ENCODE measurements around the gene TMEM176B.

Gene TMEM176B

DNA sequence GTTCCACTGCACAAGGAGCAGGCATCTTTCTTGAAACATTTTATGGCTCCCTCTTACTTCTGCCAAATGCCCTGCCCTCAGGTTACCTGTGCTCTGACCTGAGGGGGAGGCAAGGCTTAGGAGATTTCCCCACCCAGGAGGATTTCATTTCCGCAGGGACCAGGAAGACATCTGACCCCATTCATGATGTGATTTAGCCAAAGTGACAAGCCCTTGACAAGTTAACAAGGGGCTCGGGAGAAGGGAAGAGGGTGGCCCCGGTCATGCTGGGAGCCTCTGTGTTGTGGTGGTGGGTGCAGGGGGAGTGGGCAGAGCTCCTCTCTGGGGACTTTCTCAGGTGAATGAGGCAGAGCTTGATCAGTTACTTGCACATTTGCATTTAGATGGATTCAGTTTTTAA, 44.0 kb downstream of the TMEM176B start:
- no peak overlapping the region for H3K9ac ChIP-seq (ENCODE audit: low read length)
- H3K36me3 ChIP-seq (ENCODE audit: control insufficient read depth, low read depth, low read length) = no peaks in the 10 kb centered on the region

DNA sequence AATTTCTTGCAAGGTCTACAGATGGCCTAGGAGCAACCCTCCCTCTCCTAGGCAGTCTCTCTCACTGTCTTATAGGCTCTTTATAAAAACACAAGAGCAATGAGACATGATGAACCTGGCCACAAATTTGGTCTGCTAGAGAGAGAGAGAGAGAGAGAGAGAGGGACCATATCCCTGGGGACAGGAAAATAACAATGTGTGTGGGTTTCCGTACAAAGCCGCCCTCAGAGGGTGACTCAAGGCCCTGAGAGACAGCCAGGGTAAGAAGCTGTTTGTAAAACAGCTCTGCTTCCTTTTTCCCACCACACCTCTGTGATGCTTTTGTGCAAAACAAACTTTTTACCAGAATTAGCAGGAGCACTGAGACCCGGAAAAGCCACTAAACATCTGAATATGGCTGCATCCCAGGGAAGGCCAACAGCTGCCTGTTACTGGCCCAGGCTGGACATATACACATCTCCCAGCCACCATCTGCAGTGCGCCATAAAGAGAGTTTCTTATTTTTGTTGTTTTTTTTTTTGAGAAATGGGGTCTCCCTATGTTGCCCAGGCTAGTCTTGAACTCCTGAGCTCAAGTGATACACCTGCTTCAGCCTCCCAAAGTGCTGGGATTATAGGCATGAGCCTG, 44.6 kb downstream of the TMEM176B start:
- no peaks in the 10 kb centered on the region for H3K36me3 ChIP-seq (ENCODE audit: control insufficient read depth, low read depth, low read length)
- H3K4me3 ChIP-seq (ENCODE audit: low read length) = no peak overlapping the region
- H3K4me1 ChIP-seq (ENCODE audit: control insufficient read depth, low read depth, low read length) = no peaks in the 10 kb centered on the region
- no peaks in the 10 kb centered on the region for H3K9me3 ChIP-seq (ENCODE audit: control insufficient read depth, low read depth, low read length)
- H3K9ac ChIP-seq (ENCODE audit: low read length) = no peak overlapping the region
- peaks cover 22% of the 10 kb centered on the region for H3K27me3 ChIP-seq (ENCODE audit: control insufficient read depth, insufficient read depth, low read length)
- no peak overlapping the region for H3K27ac ChIP-seq (ENCODE audit: low read length)

More for the DNA sequence above, 44.0 kb downstream of the TMEM176B start:
- Histone ChIP-seq H3K4me1 (ENCODE audit: control insufficient read depth, low read depth, low read length) (no peaks in the 10 kb centered on the region), H3K4me3 (ENCODE audit: low read length) (no peak overlapping the region), H3K27ac (ENCODE audit: low read length) (no peak overlapping the region), H3K9me3 (ENCODE audit: control insufficient read depth, low read depth, low read length) (no peaks in the 10 kb centered on the region), H3K27me3 (ENCODE audit: control insufficient read depth, insufficient read depth, low read length) (peaks cover 16% of the 10 kb centered on the region)

DNA sequence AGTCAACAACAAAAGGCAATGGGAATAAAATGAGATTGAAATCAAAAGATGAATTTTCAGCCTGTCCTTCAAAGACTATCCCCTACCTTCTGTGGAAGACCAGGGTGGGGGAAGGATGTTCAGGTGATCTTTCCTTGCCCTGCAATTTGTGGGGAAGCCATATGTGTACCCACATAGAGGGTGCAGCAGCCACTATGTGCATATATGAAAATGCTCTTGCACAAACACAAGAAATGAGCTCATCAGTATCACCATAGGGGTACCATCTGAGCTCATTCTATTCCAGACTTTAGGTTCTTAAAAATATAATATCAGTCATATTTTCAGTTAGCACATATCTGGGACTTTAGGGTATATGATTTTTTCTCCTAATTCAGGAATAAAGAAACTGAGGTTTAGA, 45.2 kb downstream of the TMEM176B start:
- no peak overlapping the region for H3K27ac ChIP-seq (ENCODE audit: low read length)
- no peaks in the 10 kb centered on the region for H3K36me3 ChIP-seq (ENCODE audit: control insufficient read depth, low read depth, low read length)
- no peaks in the 10 kb centered on the region for H3K9me3 ChIP-seq (ENCODE audit: control insufficient read depth, low read depth, low read length)
- H3K4me3 ChIP-seq (ENCODE audit: low read length) = no peak overlapping the region
- no peak overlapping the region for H3K9ac ChIP-seq (ENCODE audit: low read length)
- H3K4me1 ChIP-seq (ENCODE audit: control insufficient read depth, low read depth, low read length) = no peaks in the 10 kb centered on the region
- H3K27me3 ChIP-seq (ENCODE audit: control insufficient read depth, insufficient read depth, low read length) = peaks cover 23% of the 10 kb centered on the region

DNA sequence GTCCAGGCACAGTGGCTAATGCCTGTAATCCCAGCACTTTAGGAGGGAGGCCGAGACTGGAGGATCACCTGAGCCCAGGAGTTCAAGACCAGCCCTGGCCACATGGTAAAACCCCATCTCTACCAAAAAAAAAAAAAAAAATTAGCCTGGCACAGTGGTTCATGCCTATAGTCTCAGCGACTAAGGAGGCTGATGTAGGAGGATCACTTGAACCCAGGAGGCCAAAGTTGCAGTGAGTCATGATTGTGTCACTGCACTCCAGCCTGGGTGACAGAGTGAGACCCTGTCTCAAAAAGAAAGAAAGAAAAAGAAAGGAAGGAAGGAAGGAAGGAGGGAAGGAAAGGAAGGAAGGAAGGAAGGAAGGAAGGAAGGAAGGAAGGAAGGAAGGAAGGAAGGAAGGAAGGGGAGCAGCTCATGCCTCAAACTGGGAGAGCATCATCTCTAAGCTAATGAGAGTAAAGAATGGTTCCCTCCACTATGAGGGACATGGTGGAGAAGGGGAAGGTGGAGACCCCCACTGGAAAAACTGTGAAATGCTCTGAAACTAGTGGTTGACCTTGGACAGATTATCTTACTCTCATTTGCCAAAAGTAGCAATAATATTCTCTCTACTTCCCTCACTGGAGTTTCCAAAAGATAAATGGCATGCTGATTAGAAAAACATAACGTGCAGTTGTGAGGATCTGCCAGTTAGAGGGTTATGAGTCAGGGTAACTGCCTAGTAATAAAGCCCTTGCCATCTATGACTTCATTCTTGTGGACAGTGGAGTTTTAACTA, 46.1 kb downstream of the TMEM176B start:
- H3K9me3 ChIP-seq (ENCODE audit: control insufficient read depth, low read depth, low read length) = no peaks in the 10 kb centered on the region
- no peak overlapping the region for H3K9ac ChIP-seq (ENCODE audit: low read length)
- peaks cover 33% of the 10 kb centered on the region for H3K27me3 ChIP-seq (ENCODE audit: control insufficient read depth, insufficient read depth, low read length)
- H3K36me3 ChIP-seq (ENCODE audit: control insufficient read depth, low read depth, low read length) = no peaks in the 10 kb centered on the region
- no peak overlapping the region for H3K27ac ChIP-seq (ENCODE audit: low read length)
- no peak overlapping the region for H3K4me3 ChIP-seq (ENCODE audit: low read length)
- H3K4me1 ChIP-seq (ENCODE audit: control insufficient read depth, low read depth, low read length) = no peaks in the 10 kb centered on the region

DNA sequence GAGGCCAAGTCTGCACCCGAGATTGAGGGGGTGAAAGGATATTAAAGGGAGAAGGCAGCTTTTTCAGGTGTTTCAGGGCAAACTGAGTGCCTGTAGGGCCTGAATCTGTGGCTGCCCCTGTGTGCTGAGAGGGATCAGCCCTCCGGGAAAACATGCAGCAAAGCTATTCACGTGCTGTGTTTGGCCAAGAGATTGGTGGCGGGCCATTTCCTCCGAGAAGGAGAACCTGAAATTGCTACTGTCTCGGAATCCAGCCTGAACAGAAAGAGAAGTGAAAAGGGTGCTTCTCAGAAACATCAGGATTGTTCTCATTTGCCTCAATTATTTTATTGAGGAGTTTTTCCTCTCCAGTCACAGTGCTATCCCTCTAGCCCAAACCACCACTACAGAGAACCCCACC, 46.9 kb downstream of the TMEM176B start:
- H3K36me3 ChIP-seq (ENCODE audit: control insufficient read depth, low read depth, low read length) = no peaks in the 10 kb centered on the region
- H3K9ac ChIP-seq (ENCODE audit: low read length) = no peak overlapping the region
- H3K4me1 ChIP-seq (ENCODE audit: control insufficient read depth, low read depth, low read length) = no peaks in the 10 kb centered on the region
- H3K27ac ChIP-seq (ENCODE audit: low read length) = no peak overlapping the region
- no peaks in the 10 kb centered on the region for H3K9me3 ChIP-seq (ENCODE audit: control insufficient read depth, low read depth, low read length)
- peaks cover 41% of the 10 kb centered on the region for H3K27me3 ChIP-seq (ENCODE audit: control insufficient read depth, insufficient read depth, low read length)
- no peak overlapping the region for H3K4me3 ChIP-seq (ENCODE audit: low read length)

DNA sequence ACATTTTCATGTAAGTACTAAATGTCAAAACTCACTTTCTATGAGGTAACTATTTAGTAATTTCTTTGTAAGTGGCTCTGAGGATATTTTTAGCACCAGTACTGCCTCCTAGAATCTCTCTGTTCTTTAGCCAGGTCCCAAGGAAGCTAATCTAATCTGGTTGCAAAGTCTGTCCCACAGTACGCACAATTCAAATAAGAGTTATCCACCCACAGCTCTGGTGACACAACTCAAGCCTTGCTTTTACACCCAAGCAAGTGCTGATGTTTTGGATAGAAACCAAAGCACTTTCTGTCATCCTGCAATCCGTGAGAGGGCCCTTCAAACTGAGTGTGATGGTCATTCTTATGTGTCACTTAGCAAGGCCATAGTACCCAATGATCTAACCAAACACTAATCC, 48.5 kb downstream of the TMEM176B start:
- Histone ChIP-seq H3K4me3 (ENCODE audit: low read length) (no peak overlapping the region), H3K27ac (ENCODE audit: low read length) (no peak overlapping the region), H3K4me1 (ENCODE audit: control insufficient read depth, low read depth, low read length) (no peaks in the 10 kb centered on the region), H3K9ac (ENCODE audit: low read length) (no peak overlapping the region), H3K27me3 (ENCODE audit: control insufficient read depth, insufficient read depth, low read length) (peaks cover 56% of the 10 kb centered on the region), H3K9me3 (ENCODE audit: control insufficient read depth, low read depth, low read length) (no peaks in the 10 kb centered on the region), H3K36me3 (ENCODE audit: control insufficient read depth, low read depth, low read length) (no peaks in the 10 kb centered on the region)

DNA sequence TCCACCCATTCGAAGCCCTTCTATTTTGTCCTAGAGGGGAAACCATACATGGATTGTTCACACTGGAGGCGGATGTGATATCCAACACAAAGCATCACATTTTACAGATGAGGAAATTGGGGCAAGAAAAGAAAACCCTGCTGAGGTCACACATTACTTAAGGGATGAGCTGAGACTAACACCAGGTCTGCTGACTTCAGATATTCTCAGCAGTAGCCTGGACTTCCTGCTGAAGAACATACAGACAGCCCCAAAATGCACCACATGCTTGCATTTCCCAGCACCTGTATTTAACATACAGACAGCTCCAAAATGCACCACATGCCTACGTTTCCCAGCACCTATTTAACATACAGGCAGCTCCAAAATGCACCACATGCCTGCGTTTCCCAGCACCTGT, 51.8 kb downstream of the TMEM176B start:
- no peak overlapping the region for H3K27ac ChIP-seq (ENCODE audit: low read length)
- no peak overlapping the region for H3K4me3 ChIP-seq (ENCODE audit: low read length)
- no peak overlapping the region for H3K9ac ChIP-seq (ENCODE audit: low read length)
- peaks cover 86% of the 10 kb centered on the region for H3K27me3 ChIP-seq (ENCODE audit: control insufficient read depth, insufficient read depth, low read length)
- H3K4me1 ChIP-seq (ENCODE audit: control insufficient read depth, low read depth, low read length) = no peaks in the 10 kb centered on the region
- H3K9me3 ChIP-seq (ENCODE audit: control insufficient read depth, low read depth, low read length) = no peaks in the 10 kb centered on the region
- H3K36me3 ChIP-seq (ENCODE audit: control insufficient read depth, low read depth, low read length) = no peaks in the 10 kb centered on the region

DNA sequence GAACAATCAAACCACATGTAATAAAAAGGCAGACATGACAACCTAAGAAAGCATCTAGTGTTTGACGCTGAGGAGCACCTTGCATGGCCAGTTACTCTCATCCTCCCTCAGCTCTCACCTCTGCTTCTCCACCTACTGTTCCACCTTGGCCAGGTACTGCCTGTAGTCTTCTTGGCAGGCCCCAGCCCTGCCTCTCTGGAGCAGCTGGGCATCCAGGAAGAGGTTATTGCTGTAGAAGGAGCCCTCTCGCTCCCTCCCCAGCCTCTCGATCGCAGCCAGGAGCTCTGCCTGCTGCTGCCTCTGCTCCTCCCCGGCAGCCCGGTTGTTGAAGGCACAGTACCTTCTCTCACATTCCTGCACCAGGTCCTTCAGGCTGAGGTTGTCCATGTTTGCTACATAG, 53.2 kb downstream of the TMEM176B start:
- Histone ChIP-seq H3K36me3 (ENCODE audit: control insufficient read depth, low read depth, low read length) (no peaks in the 10 kb centered on the region), H3K9me3 (ENCODE audit: control insufficient read depth, low read depth, low read length) (no peaks in the 10 kb centered on the region), H3K27ac (ENCODE audit: low read length) (no peak overlapping the region), H3K9ac (ENCODE audit: low read length) (no peak overlapping the region), H3K4me1 (ENCODE audit: control insufficient read depth, low read depth, low read length) (no peaks in the 10 kb centered on the region), H3K4me3 (ENCODE audit: low read length) (no peak overlapping the region), H3K27me3 (ENCODE audit: control insufficient read depth, insufficient read depth, low read length) (peaks cover 89% of the 10 kb centered on the region)

DNA sequence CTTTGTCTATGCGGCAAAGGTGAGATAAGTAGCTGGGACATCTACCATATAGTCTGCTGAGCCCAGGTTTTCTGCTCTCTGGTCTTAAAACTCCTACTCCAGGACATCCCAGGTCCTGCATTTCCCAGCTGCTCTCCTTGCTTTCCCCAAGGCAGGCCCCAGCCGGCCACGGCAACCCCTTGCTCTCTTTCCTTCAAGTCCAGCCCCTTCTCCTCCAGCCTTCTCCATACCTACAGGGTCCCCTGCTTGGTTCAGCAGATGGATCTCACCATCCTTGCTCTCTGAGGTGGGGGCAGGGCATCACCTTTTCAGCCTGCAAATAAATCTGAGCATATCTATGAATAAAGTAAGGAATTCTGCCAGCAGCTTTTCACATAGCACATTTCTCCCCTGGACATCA, 54.3 kb downstream of the TMEM176B start:
- Histone ChIP-seq H3K9ac (ENCODE audit: low read length) (no peak overlapping the region), H3K9me3 (ENCODE audit: control insufficient read depth, low read depth, low read length) (no peaks in the 10 kb centered on the region), H3K27ac (ENCODE audit: low read length) (no peak overlapping the region), H3K27me3 (ENCODE audit: control insufficient read depth, insufficient read depth, low read length) (peaks cover 92% of the 10 kb centered on the region), H3K4me1 (ENCODE audit: control insufficient read depth, low read depth, low read length) (no peaks in the 10 kb centered on the region), H3K4me3 (ENCODE audit: low read length) (no peak overlapping the region), H3K36me3 (ENCODE audit: control insufficient read depth, low read depth, low read length) (no peaks in the 10 kb centered on the region)

DNA sequence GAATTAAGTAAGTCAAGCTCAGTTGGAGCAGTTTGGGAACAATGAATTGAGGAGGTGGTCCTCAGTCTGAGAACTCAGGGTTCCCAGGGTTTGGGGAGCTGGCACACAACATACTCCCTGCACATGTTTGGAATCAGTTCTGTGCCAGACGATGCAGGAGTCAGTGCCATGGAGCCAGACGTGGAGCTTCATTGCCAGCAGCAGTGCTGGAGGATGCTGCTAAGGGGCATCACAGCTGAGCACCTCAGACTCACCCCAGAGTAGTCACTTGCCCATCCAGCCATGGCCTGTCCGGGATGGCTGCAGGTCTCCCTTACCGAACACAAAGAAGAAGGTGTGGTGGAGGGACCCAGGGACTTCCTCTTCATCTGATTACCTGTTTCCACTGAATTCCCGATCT, 55.1 kb downstream of the TMEM176B start:
- no peak overlapping the region for H3K9ac ChIP-seq (ENCODE audit: low read length)
- no peak overlapping the region for H3K27ac ChIP-seq (ENCODE audit: low read length)

DNA sequence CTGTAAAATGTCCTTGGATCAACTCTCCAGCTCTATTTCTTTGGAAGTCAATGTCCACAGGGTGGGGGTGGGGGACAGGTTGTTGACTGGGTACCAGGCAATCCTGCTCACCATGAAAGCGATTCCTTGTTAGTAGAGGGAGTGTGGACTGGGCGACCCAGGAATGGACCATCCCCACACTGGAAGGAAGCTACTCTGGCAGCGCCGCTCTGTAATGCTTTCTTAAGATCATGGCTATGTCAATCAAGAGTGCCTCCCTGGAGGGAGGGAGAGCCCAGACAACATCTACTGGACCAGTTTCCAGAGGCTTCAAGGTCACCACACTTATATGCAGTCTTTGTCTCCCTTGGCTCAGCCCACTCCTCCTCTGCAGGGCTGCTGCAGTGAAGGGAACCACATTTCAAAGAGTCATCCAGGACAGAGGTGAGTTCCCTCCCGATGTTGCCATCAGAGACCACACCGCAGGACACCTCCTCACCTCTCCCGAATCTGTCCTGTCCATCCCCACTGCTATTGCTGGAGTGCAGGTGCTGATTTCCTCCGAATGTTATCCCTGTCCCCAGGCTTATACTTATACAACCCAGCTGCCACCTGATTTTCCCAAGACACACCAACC, 56.0 kb downstream of the TMEM176B start:
- H3K4me3 ChIP-seq (ENCODE audit: low read length) = no peak overlapping the region
- H3K4me1 ChIP-seq (ENCODE audit: control insufficient read depth, low read depth, low read length) = no peaks in the 10 kb centered on the region
- H3K36me3 ChIP-seq (ENCODE audit: control insufficient read depth, low read depth, low read length) = no peaks in the 10 kb centered on the region
- no peak overlapping the region for H3K27ac ChIP-seq (ENCODE audit: low read length)
- H3K9me3 ChIP-seq (ENCODE audit: control insufficient read depth, low read depth, low read length) = no peaks in the 10 kb centered on the region
- peaks cover 97% of the 10 kb centered on the region for H3K27me3 ChIP-seq (ENCODE audit: control insufficient read depth, insufficient read depth, low read length)
- H3K9ac ChIP-seq (ENCODE audit: low read length) = no peak overlapping the region

More for the DNA sequence above, 55.1 kb downstream of the TMEM176B start:
- no peaks in the 10 kb centered on the region for H3K36me3 ChIP-seq (ENCODE audit: control insufficient read depth, low read depth, low read length)
- H3K27me3 ChIP-seq (ENCODE audit: control insufficient read depth, insufficient read depth, low read length) = peaks cover 97% of the 10 kb centered on the region
- H3K4me1 ChIP-seq (ENCODE audit: control insufficient read depth, low read depth, low read length) = no peaks in the 10 kb centered on the region
- H3K9me3 ChIP-seq (ENCODE audit: control insufficient read depth, low read depth, low read length) = no peaks in the 10 kb centered on the region
- H3K4me3 ChIP-seq (ENCODE audit: low read length) = no peak overlapping the region
